Spleen (tissue), 7 donors: ENCODE measurements around the gene DCST2.

Experiments used
- POLR2A ChIP-seq, 3 donors: fragments of 450-650 bp; IDR thresholded peaks; one replicate each; pipeline ENCODE4 v1.5.1; 2017; ENCODE audit warnings: antibody characterized with exemption in 3 of 3, mild to moderate bottlenecking in 1 of 3
- POLR2AphosphoS5 ChIP-seq, 3 donors: sonication (generic); formaldehyde crosslinking; IDR thresholded peaks; one replicate each; pipeline ENCODE4 v1.5.1; 2017; ENCODE audit warnings: antibody characterized with exemption in 3 of 3
- TF ChIP-seq, protein P1 (sequence below), 11 experiments: fragments of 200-600 bp in 7 of 11; fragments of 450-650 bp in 4 of 11; sonication (generic) in 4 of 11; IDR thresholded peaks in 8 of 11; conservative IDR thresholded peaks in 3 of 11; 1 replicate in 7 of 11; 2 replicates in 4 of 11; pipeline versions ENCODE4 v1.4.0 to v1.8.0; 2016 to 2021; ENCODE audit warnings: antibody characterized with exemption in 11 of 11, inconsistent platforms in 4 of 11, mild to moderate bottlenecking in 1 of 11
- donor health status: DM: no; HTN: no; CAD: no; lungs with moderate emphysema.
- donor health status: DM: no; HTN: no; CAD: no.
- donor health status: DM: no; HTN: no; CAD: no.

DNA sequence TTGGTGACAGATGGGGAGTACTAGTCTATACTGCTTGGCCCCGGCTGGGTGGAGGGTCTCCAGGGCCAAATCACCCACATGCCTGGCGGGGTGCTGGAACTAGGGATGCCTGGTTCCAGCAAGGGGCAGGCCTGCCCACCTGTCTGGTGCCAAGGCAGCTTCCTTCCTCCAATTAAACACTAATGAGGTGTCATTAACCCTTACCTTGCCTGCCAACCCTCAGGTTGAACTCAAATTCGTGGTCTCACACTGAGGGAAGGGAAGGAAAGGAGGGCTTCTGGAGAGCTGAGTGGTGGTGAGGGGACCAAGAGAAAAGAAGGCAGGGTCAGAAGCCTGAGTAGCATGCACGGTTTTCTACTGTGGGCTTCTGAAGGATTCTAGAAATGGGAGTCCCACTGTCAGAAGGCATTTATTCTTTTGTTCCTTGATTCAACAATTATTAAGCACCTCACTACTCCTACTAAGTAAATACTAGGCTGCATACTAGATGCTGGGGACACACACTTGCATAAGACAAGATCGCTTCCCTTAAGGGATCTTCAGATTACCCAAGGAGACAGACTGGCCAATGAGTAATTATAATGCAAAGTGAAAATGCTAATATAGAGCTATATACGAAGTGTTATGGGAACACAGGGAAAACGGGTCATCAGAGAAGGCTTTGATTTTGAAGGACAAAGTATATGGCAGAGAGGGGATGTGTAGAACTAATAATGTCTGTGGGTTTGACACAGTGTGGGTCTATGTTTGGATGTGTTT, 39.1 kb upstream of the DCST2 start:
- TF ChIP-seq POLR2A (IDR thresholded peaks at IDR 0.05) (no peak), POLR2AphosphoS5 (IDR thresholded peaks at IDR 0.05) (no peak)
- TF ChIP-seq, protein P1, sequence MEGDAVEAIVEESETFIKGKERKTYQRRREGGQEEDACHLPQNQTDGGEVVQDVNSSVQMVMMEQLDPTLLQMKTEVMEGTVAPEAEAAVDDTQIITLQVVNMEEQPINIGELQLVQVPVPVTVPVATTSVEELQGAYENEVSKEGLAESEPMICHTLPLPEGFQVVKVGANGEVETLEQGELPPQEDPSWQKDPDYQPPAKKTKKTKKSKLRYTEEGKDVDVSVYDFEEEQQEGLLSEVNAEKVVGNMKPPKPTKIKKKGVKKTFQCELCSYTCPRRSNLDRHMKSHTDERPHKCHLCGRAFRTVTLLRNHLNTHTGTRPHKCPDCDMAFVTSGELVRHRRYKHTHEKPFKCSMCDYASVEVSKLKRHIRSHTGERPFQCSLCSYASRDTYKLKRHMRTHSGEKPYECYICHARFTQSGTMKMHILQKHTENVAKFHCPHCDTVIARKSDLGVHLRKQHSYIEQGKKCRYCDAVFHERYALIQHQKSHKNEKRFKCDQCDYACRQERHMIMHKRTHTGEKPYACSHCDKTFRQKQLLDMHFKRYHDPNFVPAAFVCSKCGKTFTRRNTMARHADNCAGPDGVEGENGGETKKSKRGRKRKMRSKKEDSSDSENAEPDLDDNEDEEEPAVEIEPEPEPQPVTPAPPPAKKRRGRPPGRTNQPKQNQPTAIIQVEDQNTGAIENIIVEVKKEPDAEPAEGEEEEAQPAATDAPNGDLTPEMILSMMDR (IDR thresholded peaks at IDR 0.05 in 8 of 11, conservative IDR thresholded peaks at IDR 0.05 in 3 of 11) = no peak
